ENCODE measurements around the gene SCNN1A. TPM values are rescaled to one million over a fixed set of nuclear protein-coding genes. Genes with fewer than 3 reads are reported as not detected.

Gene SCNN1A
- total and polyA plus RNA-seq, 2 of the 4 experiments (the other 2 are of a cell fraction): 0.41 TPM; not detected in 1

- H2AK9ac ChIP-seq (replicated peaks; ENCODE audit: low read depth, low read length, poor library complexity): no peak overlapping the region
- H2BK20ac ChIP-seq (ENCODE audit: low read depth, low read length): no peak overlapping the region
- no peaks in the 10 kb centered on the region for H3K36me3 ChIP-seq (ENCODE audit: control insufficient read depth, insufficient read depth, low read length)
- H2BK120ac ChIP-seq (ENCODE audit: low read depth, low read length): no peak overlapping the region
- no CpG with 5 or more reads among the region's 6 CpGs for WGBS, 2 experiments (ENCODE audit: extremely low coverage in 2 of 2, insufficient read length in 1 of 2)
- H3K14ac ChIP-seq (replicated peaks; ENCODE audit: low read depth, low read length): no peak overlapping the region
- H3K4ac ChIP-seq (ENCODE audit: low read depth, low read length): no peak overlapping the region
- no peak overlapping the region for H4K8ac ChIP-seq (ENCODE audit: low read depth in 2 of 2, low read length in 2 of 2)
- peak overlapping the region; percentile 3; the same call in 1 of the 2 replicates for H2AK5ac ChIP-seq (ENCODE audit: low read depth, low read length)
- H3K27ac ChIP-seq (ENCODE audit: insufficient read depth, low read length): no peak overlapping the region
- H4K20me1 ChIP-seq (ENCODE audit: insufficient read depth, low read length): no peaks in the 10 kb centered on the region
- no peak for TF ChIP-seq RFX5 (IDR thresholded peaks at IDR 0.05; ENCODE audit: low read depth, low read length)
- TF ChIP-seq RCOR1 (IDR thresholded peaks at IDR 0.05; ENCODE audit: insufficient replicate concordance, low read length): no peak
- no peak for TF ChIP-seq MXI1 (IDR thresholded peaks at IDR 0.05; ENCODE audit: borderline replicate concordance, low read depth, low read length)
- no peak for TF ChIP-seq CTCF (conservative IDR thresholded peaks at IDR 0.05; ENCODE audit: low read depth, low read length)
- TF ChIP-seq FOS (IDR thresholded peaks at IDR 0.05; ENCODE audit: low read depth, low read length): no peak
- no peak for TF ChIP-seq BHLHE40 (IDR thresholded peaks at IDR 0.05; ENCODE audit: low read depth, low read length)
- no peak for TF ChIP-seq NFE2L2 (IDR thresholded peaks at IDR 0.05; ENCODE audit: low read depth, low read length)
- TF ChIP-seq POLR2A (IDR thresholded peaks at IDR 0.05; ENCODE audit: low read depth, low read length): no peak
- no peak for TF ChIP-seq CEBPB (IDR thresholded peaks at IDR 0.05; ENCODE audit: low read depth, low read length)
- no peak for TF ChIP-seq ELK1 (IDR thresholded peaks at IDR 0.05; ENCODE audit: borderline replicate concordance, low read depth, low read length)
- no peak for TF ChIP-seq MAZ (IDR thresholded peaks at IDR 0.05; ENCODE audit: borderline replicate concordance, low read depth, low read length)
- TF ChIP-seq MAFK (IDR thresholded peaks at IDR 0.05; ENCODE audit: low read depth, low read length): no peak
- no peak for TF ChIP-seq SMC3 (IDR thresholded peaks at IDR 0.05; ENCODE audit: low read depth, low read length)
- TF ChIP-seq RAD21 (IDR thresholded peaks at IDR 0.05; ENCODE audit: low read length): no peak
- TF ChIP-seq USF2 (IDR thresholded peaks at IDR 0.05; ENCODE audit: low read depth, low read length): no peak
- TF ChIP-seq CHD1 (IDR thresholded peaks at IDR 0.05; ENCODE audit: low read depth, low read length): no peak
- H4K5ac ChIP-seq (ENCODE audit: low read depth, low read length): no peak overlapping the region
- ATAC-seq (ENCODE audit: low read depth): peak; percentile 40
- ChIA-PET CTCF (interaction anchor here (0.6 to 1.4 kb wide), 5 partner anchors 42 to 386 kb away, joined by 3 to 8 read pairs (median 3); no protein-coding TSS in a partner anchor), POLR2A (ENCODE audit: unreplicated experiment) (no interaction called here)
- in situ Hi-C loops (cut with MboI; ENCODE audit: low sequenced_read_pairs) (loop anchor here (5.0 kb wide), 2 partner anchors 38 to 118 kb away; no protein-coding TSS in a partner anchor), intact Hi-C loops (cut with micrococcal nuclease) (no loop called here), dilution Hi-C loops (cut with HindIII; ENCODE audit: low sequenced_read_pairs, unreplicated experiment) (no loop called here)
- peaks cover 7% of the 10 kb centered on the region; the same call in 1 of the 2 replicates for H3K9me1 ChIP-seq (ENCODE audit: insufficient read depth, low read length)
- H3K18ac ChIP-seq (ENCODE audit: low read depth, low read length): no peak overlapping the region
- H4K91ac ChIP-seq (ENCODE audit: insufficient read depth, low read depth, low read length): no peak overlapping the region
- no peak overlapping the region for H3K4me2 ChIP-seq (ENCODE audit: low read depth, low read length)
- no peak overlapping the region for H2BK15ac ChIP-seq (ENCODE audit: low read depth, low read length)
- no peak overlapping the region for H3K4me3 ChIP-seq (ENCODE audit: insufficient read depth, low read depth, low read length)
- H3K27me3 ChIP-seq (ENCODE audit: control insufficient read depth, insufficient read depth, low read length): no peaks in the 10 kb centered on the region
- no peak overlapping the region for H3K56ac ChIP-seq (ENCODE audit: extremely low read depth, insufficient read depth, low read length)
- no peak overlapping the region for H3K23ac ChIP-seq (ENCODE audit: low read depth, low read length)
- no peaks in the 10 kb centered on the region for H3K4me1 ChIP-seq (ENCODE audit: control insufficient read depth, insufficient read depth, low read length)
- no peak overlapping the region for H2BK5ac ChIP-seq (ENCODE audit: low read depth, low read length, poor library complexity, severe bottlenecking)
- H3K9me3 ChIP-seq (ENCODE audit: control insufficient read depth, insufficient read depth, low read length): no peaks in the 10 kb centered on the region
- no peak overlapping the region for H3K9ac ChIP-seq (ENCODE audit: low read depth, low read length)
- BruUV-seq (replicated peaks): no TSS peak
- no peak overlapping the region for H2AFZ ChIP-seq (replicated peaks; ENCODE audit: low read length, poor library complexity)
- no peaks in the 10 kb centered on the region for H3K79me1 ChIP-seq (ENCODE audit: low read depth in 1 of 2, low read length in 2 of 2)
- DNase-seq: no peak
These were observed 48.6 kb upstream of the SCNN1A start for GRCh38 chr12:6424008-6424347.

Data from IMR-90 (cell line).